ENCODE data around the gene ST8SIA6. TPM values are rescaled to one million over a fixed set of nuclear protein-coding genes. Genes with fewer than 3 reads are reported as not detected.
A peak's percentile ranks its signal among the peaks of the same experiment; 100 is the strongest.

The ST8SIA6 gene
- total RNA-seq, 1 donor: 0.36 TPM

- DNase-seq (ENCODE audit: insufficient read length, low spot score, missing footprints): no peak
Measured at GRCh38 chr10:17276756-17277424, 177.5 kb downstream of the ST8SIA6 start.

GRCh38 chr10:17273403-17273802 is 181.0 kb downstream of the ST8SIA6 start:
- Histone ChIP-seq H3K9me3 (ENCODE audit: low read depth, low read length) (no peaks in the 10 kb centered on the region), H3K27me3 (ENCODE audit: insufficient read depth, low read length) (peaks cover 3% of the 10 kb centered on the region), H3K36me3 (ENCODE audit: insufficient read depth, low read length) (no peaks in the 10 kb centered on the region), H3K79me2 (ENCODE audit: insufficient read depth, low read length) (no peaks in the 10 kb centered on the region), H2AFZ (ENCODE audit: low read length) (no peak overlapping the region), H3K4me3 (ENCODE audit: insufficient read depth, low read length) (no peak overlapping the region), H3K27ac (ENCODE audit: low read depth, low read length) (no peak overlapping the region), H3K4me2 (ENCODE audit: insufficient read depth, low read length) (no peak overlapping the region), H3K4me1 (ENCODE audit: insufficient read depth, low read length) (no peaks in the 10 kb centered on the region), H4K20me1 (ENCODE audit: insufficient read depth, low read length) (no peaks in the 10 kb centered on the region)
- no peak for TF ChIP-seq CTCF (IDR thresholded peaks at IDR 0.05; ENCODE audit: extremely low read depth, low read depth, low read length)
- peak; percentile 23 for DNase-seq (ENCODE audit: insufficient read length, low spot score, missing footprints)

More at GRCh38 chr10:17276756-17277424, 177.5 kb downstream of the ST8SIA6 start:
- no peaks in the 10 kb centered on the region for H3K9me3 ChIP-seq (ENCODE audit: low read depth, low read length)
- no peak overlapping the region for H3K4me3 ChIP-seq (ENCODE audit: insufficient read depth, low read length)
- H3K4me2 ChIP-seq (ENCODE audit: insufficient read depth, low read length): no peak overlapping the region
- H3K79me2 ChIP-seq (ENCODE audit: insufficient read depth, low read length): no peaks in the 10 kb centered on the region
- H3K36me3 ChIP-seq (ENCODE audit: insufficient read depth, low read length): no peaks in the 10 kb centered on the region
- H3K27ac ChIP-seq (ENCODE audit: low read depth, low read length): no peak overlapping the region
- H4K20me1 ChIP-seq (ENCODE audit: insufficient read depth, low read length): no peaks in the 10 kb centered on the region
- H3K4me1 ChIP-seq (ENCODE audit: insufficient read depth, low read length): no peaks in the 10 kb centered on the region
- no peaks in the 10 kb centered on the region for H3K27me3 ChIP-seq (ENCODE audit: insufficient read depth, low read length)
- no peak for TF ChIP-seq CTCF (IDR thresholded peaks at IDR 0.05; ENCODE audit: extremely low read depth, low read depth, low read length)
- H2AFZ ChIP-seq (ENCODE audit: low read length): no peak overlapping the region

- peaks cover 3% of the 10 kb centered on the region for H3K27me3 ChIP-seq (ENCODE audit: insufficient read depth, low read length)
- H3K4me3 ChIP-seq (ENCODE audit: insufficient read depth, low read length): no peak overlapping the region
- H3K4me1 ChIP-seq (ENCODE audit: insufficient read depth, low read length): no peaks in the 10 kb centered on the region
- no peak for TF ChIP-seq CTCF (IDR thresholded peaks at IDR 0.05; ENCODE audit: extremely low read depth, low read depth, low read length)
- no peaks in the 10 kb centered on the region for H3K36me3 ChIP-seq (ENCODE audit: insufficient read depth, low read length)
- no peak overlapping the region for H3K27ac ChIP-seq (ENCODE audit: low read depth, low read length)
- no peak for DNase-seq (ENCODE audit: insufficient read length, low spot score, missing footprints)
- H3K4me2 ChIP-seq (ENCODE audit: insufficient read depth, low read length): no peak overlapping the region
- no peaks in the 10 kb centered on the region for H4K20me1 ChIP-seq (ENCODE audit: insufficient read depth, low read length)
- no peaks in the 10 kb centered on the region for H3K9me3 ChIP-seq (ENCODE audit: low read depth, low read length)
- H3K79me2 ChIP-seq (ENCODE audit: insufficient read depth, low read length): no peaks in the 10 kb centered on the region
- H2AFZ ChIP-seq (ENCODE audit: low read length): no peak overlapping the region
Measured at GRCh38 chr10:17272648-17273047, 181.7 kb downstream of the ST8SIA6 start.

Small RNA genes lying within 50 kb of the gene (small RNA-seq; reads per million reads assigned to genes)
- not detected for gene RF00019

Other genes with a start within 250 kb of the ST8SIA6 start
- gene VIM, start 226.4 kb downstream of the ST8SIA6 start, total RNA-seq: 10,072 and 10,643 TPM in 2 replicates
- gene HACD1, start 162.8 kb upstream of the ST8SIA6 start, total RNA-seq: 26.8 and 30.0 TPM in 2 replicates
- 45.6 and 56.0 TPM in 2 replicates for gene STAM, start 189.6 kb upstream of the ST8SIA6 start, total RNA-seq